ENCODE data around the gene DYNLT1. TPM values are rescaled to one million over a fixed set of nuclear protein-coding genes. Genes with fewer than 3 reads are reported as not detected.
"Not testable (repeated sequence)": the region's sequence is repeated elsewhere in the genome, so short reads cannot be mapped to it uniquely, and the experiment has no call there.

The DYNLT1 gene
- polyA plus RNA-seq, 2 of the 4 experiments (the other 2 are of a cell fraction) = 130 to 174 TPM

DNA sequence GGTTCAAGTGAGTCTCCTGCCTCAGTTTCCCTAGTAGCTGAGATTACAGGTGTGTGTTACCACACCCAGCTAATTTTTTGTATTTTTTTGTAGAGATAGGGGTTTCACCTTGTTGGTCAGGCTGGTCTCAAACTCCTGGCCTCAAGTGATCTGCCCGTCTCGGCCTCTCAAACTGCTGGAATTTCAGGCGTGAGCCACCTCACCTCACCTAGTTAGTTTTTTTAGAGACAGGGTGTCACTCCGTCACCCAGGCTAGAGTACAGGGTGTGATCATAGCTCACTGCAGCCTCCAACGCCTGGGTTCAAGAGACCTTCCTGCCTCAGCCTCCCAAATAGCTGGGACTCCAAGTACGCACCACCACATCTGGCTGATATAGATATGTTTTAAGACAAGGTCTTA, 28.2 kb upstream of the DYNLT1 start:
- ChIA-PET CTCF (interaction anchor here (0.9 to 1.3 kb wide), 4 partner anchors 15 to 451 kb away, joined by 3 to 5 read pairs (median 4); no protein-coding TSS in a partner anchor), POLR2A (interaction anchor here (0.6 kb wide), 1 partner anchor 36 kb away, joined by 3 read pairs; no protein-coding TSS in a partner anchor)
- FAIRE-seq (no peak), ATAC-seq (no peak), DNase-seq (ENCODE audit: low read depth in 1 of 2, low spot score in 1 of 2) (no peak)
- H3K4me2 ChIP-seq = no peak overlapping the region
- H3K9me3 ChIP-seq = no peaks in the 10 kb centered on the region
- H3K4me1 ChIP-seq = no peaks in the 10 kb centered on the region
- TF ChIP-seq, protein P1, sequence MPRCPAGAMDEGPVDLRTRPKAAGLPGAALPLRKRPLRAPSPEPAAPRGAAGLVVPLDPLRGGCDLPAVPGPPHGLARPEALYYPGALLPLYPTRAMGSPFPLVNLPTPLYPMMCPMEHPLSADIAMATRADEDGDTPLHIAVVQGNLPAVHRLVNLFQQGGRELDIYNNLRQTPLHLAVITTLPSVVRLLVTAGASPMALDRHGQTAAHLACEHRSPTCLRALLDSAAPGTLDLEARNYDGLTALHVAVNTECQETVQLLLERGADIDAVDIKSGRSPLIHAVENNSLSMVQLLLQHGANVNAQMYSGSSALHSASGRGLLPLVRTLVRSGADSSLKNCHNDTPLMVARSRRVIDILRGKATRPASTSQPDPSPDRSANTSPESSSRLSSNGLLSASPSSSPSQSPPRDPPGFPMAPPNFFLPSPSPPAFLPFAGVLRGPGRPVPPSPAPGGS (IDR thresholded peaks at IDR 0.05) = no peak
- TF ChIP-seq NPAS2 (CRISPR knock-in tag; IDR thresholded peaks at IDR 0.05; ENCODE audit: borderline replicate concordance) (no peak), CEBPB (IDR thresholded peaks at IDR 0.05) (no peak), HOXA7 (CRISPR knock-in tag; IDR thresholded peaks at IDR 0.05) (no peak), KDM1A (IDR thresholded peaks at IDR 0.05; ENCODE audit: low read depth) (no peak), POLR2AphosphoS2 (conservative IDR thresholded peaks at IDR 0.05; ENCODE audit: low read length) (no peak), KDM5A (IDR thresholded peaks at IDR 0.05) (no peak)
- no peak overlapping the region for H3K4me3 ChIP-seq
- H3K27ac ChIP-seq = no peak overlapping the region
- 90% methylated on average over 6 of the region's 6 CpGs for WGBS (ENCODE audit: missing lambda C conversion rate)

DNA sequence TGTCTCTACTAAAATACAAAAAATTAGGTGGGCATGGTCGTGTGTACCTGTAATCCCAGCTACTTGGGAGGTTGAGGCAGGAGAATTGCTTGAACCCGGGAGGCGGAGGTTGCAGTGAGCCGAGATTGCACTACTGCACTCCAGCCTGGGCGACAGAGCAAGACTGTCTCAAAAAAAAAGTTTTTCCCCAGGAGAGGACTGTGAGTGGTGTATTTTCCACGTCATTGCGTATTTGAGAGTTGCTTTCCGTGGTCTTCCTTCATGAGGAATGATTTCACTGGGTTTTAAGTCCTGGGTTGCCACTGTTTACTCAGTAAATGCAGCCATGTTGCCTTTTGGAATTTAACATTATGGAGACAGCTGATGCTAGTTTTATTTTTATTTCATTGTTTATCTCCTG, 27.6 kb upstream of the DYNLT1 start:
- not testable (repeated sequence) for ATAC-seq; DNase-seq (ENCODE audit: low read depth in 1 of 2, low spot score in 1 of 2); H3K9me3 ChIP-seq; H3K4me3 ChIP-seq; FAIRE-seq; H3K4me1 ChIP-seq; H3K4me2 ChIP-seq; H3K27ac ChIP-seq
- CTCF ChIA-PET = interaction anchor here (0.6 to 1.4 kb wide), 4 partner anchors 15 to 451 kb away, joined by 3 to 4 read pairs (median 4); no protein-coding TSS in a partner anchor
- POLR2A ChIA-PET = interaction anchor here (0.7 kb wide), 1 partner anchor 18 kb away, joined by 7 read pairs; no protein-coding TSS in a partner anchor
- WGBS (ENCODE audit: missing lambda C conversion rate) = 72% methylated on average over 8 of the region's 8 CpGs

DNA sequence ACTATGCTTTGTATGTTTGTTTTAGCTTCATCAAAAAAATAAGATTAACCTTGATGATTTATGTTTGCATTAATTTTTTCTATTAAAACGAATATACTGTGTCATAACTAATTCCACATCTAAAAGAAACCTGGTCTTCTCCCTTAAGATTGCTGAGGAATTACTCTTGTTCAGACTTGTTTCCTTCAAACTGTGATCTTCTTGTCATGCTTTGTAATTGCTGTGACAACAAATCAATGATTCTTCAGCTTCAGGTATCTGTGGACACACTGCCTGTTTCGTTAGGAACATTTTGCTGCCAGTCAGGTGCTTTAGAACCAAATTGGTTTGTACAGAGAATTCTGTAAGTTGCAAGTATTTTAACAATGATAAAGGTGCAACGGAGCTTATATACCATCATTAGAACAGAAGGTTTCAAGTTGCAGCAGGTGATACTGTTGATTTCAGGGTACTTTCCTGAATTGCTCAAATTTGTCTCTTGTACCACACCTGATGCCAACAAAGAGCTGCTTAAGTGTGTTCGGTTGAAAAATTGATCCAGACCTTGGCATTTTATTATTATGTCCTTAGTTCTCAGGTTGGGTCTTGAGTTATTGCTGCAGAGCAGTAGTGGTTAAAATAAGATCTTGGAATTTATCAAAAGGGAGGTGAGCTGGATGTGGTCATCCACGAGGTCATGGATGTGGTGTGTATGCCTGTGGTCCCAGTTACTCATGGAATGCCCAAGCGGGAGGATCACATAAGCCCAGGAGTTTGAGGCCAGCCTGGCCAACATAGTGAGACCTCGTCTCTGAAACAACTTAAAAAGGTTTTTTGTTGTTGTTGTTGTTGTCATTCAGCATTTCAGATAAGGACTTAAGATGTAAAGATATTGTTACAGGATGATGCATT, 24.8 kb upstream of the DYNLT1 start:
- DNase-seq (ENCODE audit: low read depth in 1 of 2, low spot score in 1 of 2) (no peak), ATAC-seq (no peak), FAIRE-seq (no peak)
- Histone ChIP-seq H3K27ac (no peak overlapping the region), H3K4me3 (no peak overlapping the region), H3K9me3 (no peaks in the 10 kb centered on the region), H3K4me2 (no peak overlapping the region), H3K4me1 (no peaks in the 10 kb centered on the region)
- ChIA-PET POLR2A (no interaction called here), CTCF (interaction anchor here (0.7 to 1.9 kb wide), 2 partner anchors 10 to 465 kb away, joined by 3 to 8 read pairs; no protein-coding TSS in a partner anchor)
- 42% methylated on average over 7 of the region's 7 CpGs for WGBS (ENCODE audit: missing lambda C conversion rate)
- no peak for TF ChIP-seq JUNB (IDR thresholded peaks at IDR 0.05)
- TF ChIP-seq, protein P2, sequence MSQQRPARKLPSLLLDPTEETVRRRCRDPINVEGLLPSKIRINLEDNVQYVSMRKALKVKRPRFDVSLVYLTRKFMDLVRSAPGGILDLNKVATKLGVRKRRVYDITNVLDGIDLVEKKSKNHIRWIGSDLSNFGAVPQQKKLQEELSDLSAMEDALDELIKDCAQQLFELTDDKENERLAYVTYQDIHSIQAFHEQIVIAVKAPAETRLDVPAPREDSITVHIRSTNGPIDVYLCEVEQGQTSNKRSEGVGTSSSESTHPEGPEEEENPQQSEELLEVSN (IDR thresholded peaks at IDR 0.05; ENCODE audit: borderline replicate concordance, low read depth) = no peak
- TF ChIP-seq NFE2L2 (conservative IDR thresholded peaks at IDR 0.05; ENCODE audit: low read length) = no peak
- TF ChIP-seq EHF (CRISPR knock-in tag; IDR thresholded peaks at IDR 0.05) = no peak
- no peak for TF ChIP-seq GATA3 (IDR thresholded peaks at IDR 0.05; ENCODE audit: borderline replicate concordance)
- TF ChIP-seq, protein P3, sequence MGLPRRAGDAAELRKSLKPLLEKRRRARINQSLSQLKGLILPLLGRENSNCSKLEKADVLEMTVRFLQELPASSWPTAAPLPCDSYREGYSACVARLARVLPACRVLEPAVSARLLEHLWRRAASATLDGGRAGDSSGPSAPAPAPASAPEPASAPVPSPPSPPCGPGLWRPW (IDR thresholded peaks at IDR 0.05) = no peak
- TF ChIP-seq RAD21 (conservative IDR thresholded peaks at IDR 0.05 in 1 of 2, IDR thresholded peaks at IDR 0.05 in 1 of 2) = no peak
- no peak for TF ChIP-seq ESRRA (IDR thresholded peaks at IDR 0.05; ENCODE audit: borderline replicate concordance, low read length)

DNA sequence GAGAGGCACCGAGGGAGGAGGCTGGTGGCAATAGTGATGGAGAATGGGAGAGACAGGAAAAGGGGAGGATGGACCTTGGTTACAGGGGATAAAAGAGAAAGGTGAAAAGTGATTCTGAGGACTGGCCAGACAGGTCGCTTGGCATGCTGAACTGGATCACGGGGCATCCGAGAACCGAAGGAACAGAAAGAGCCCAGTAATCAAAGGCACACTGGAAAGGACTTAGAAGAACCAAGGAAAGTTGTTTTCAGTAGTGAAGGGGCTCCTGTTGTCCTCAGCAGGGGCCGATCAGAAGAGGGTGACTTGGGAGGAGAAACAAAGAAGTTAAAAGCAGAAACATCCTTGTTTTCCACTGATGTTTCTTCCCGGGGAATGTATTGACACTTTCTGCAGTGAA, 24.2 kb upstream of the DYNLT1 start:
- Histone ChIP-seq H3K9me3 (no peaks in the 10 kb centered on the region), H3K4me1 (no peaks in the 10 kb centered on the region), H3K4me2 (no peak overlapping the region), H3K4me3 (no peak overlapping the region), H3K27ac (no peak overlapping the region)
- FAIRE-seq = no peak
- no peak for DNase-seq (ENCODE audit: low read depth in 1 of 2, low spot score in 1 of 2)
- TF ChIP-seq JUNB (IDR thresholded peaks at IDR 0.05) (no peak), MYC (IDR thresholded peaks at IDR 0.05; ENCODE audit: borderline replicate concordance, low read length) (no peak), MAZ (IDR thresholded peaks at IDR 0.05; ENCODE audit: borderline replicate concordance, low read depth, low read length) (no peak), HDAC2 (IDR thresholded peaks at IDR 0.05) (no peak), RCOR1 (IDR thresholded peaks at IDR 0.05; ENCODE audit: low read depth, low read length) (no peak)
- POLR2A ChIA-PET = no interaction called here
- 65% methylated on average over 7 of the region's 7 CpGs for WGBS (ENCODE audit: missing lambda C conversion rate)
- no peak for ATAC-seq
- CTCF ChIA-PET = interaction anchor here (1.9 kb wide), 1 partner anchor 9 kb away, joined by 8 read pairs; no protein-coding TSS in a partner anchor

Measured in A549 (cell line).